ENCODE results near the gene NCBP2L.
A peak's percentile ranks its signal among the peaks of the same experiment; 100 is the strongest.
"Not testable (repeated sequence)": the region's sequence is repeated elsewhere in the genome, so short reads cannot be mapped to it uniquely, and the experiment has no call there.

The NCBP2L gene

GRCh38 chrX:107776649-107777535, 641 bp upstream of the NCBP2L start:
- TF ChIP-seq, protein P1, sequence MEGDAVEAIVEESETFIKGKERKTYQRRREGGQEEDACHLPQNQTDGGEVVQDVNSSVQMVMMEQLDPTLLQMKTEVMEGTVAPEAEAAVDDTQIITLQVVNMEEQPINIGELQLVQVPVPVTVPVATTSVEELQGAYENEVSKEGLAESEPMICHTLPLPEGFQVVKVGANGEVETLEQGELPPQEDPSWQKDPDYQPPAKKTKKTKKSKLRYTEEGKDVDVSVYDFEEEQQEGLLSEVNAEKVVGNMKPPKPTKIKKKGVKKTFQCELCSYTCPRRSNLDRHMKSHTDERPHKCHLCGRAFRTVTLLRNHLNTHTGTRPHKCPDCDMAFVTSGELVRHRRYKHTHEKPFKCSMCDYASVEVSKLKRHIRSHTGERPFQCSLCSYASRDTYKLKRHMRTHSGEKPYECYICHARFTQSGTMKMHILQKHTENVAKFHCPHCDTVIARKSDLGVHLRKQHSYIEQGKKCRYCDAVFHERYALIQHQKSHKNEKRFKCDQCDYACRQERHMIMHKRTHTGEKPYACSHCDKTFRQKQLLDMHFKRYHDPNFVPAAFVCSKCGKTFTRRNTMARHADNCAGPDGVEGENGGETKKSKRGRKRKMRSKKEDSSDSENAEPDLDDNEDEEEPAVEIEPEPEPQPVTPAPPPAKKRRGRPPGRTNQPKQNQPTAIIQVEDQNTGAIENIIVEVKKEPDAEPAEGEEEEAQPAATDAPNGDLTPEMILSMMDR (IDR thresholded peaks at IDR 0.05; ENCODE audit: control insufficient read depth, insufficient read depth, low read depth, low read length, missing control alignments) = peak; percentile 71
- DNase-seq (ENCODE audit: low read depth) = peak; percentile 58

GRCh38 chrX:107780525-107780924, 3.0 kb downstream of the NCBP2L start:
- no peak overlapping the region for H3K4me3 ChIP-seq (ENCODE audit: control insufficient read depth, low read depth, low read length)
- TF ChIP-seq, protein P1 (IDR thresholded peaks at IDR 0.05; ENCODE audit: control insufficient read depth, insufficient read depth, low read depth, low read length, missing control alignments) = no peak

More at GRCh38 chrX:107776649-107777535, 641 bp upstream of the NCBP2L start:
- H3K4me3 ChIP-seq (ENCODE audit: control insufficient read depth, low read depth, low read length) = peak overlapping the region; percentile 48

DNA sequence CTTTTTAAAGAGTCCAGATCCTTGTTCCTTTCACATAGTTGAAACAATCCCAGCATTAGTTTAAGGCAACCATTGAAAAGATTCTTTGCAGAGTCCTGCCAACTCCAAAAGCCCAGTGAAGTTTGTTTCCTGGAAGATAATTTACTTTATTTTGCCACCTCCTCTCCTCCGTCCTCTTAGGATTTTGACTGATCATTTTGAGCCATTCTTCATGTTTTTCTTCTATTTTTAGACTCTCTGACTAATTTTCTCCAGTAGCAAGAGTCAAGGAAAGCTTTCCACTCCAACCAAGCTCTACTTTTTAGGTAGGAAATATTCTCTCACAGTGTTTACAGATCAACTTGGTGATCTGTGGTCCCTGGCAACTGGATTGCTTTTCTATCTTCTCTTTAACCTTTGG, 10.3 kb downstream of the NCBP2L start:
- TF ChIP-seq, protein P1 (IDR thresholded peaks at IDR 0.05; ENCODE audit: control insufficient read depth, insufficient read depth, low read depth, low read length, missing control alignments) = no peak
- no peak overlapping the region for H3K4me3 ChIP-seq (ENCODE audit: control insufficient read depth, low read depth, low read length)
- no peak for DNase-seq (ENCODE audit: low read depth)

More at GRCh38 chrX:107780525-107780924, 3.0 kb downstream of the NCBP2L start:
- no peak for DNase-seq (ENCODE audit: low read depth)

DNA sequence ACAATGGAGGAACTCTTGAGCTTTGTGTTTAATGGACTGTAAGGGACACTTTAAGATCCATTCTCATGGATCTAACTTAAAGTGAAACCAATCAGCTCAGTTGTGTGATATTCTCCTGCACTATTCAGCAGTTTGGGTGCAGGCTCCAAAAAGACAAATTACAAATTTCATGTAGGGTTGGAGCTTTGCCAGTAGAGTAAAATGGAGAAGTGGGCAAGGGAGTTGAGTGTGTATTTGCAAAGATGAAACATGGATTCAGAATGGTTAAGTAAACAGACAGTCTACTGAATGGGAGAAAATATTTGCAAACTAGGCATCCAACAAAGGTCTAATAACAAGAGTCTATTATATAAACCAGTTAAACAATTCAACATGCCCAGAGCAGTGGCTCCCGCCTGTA, 26.9 kb downstream of the NCBP2L start:
- no peak overlapping the region for H3K4me3 ChIP-seq (ENCODE audit: control insufficient read depth, low read depth, low read length)
- no peak for DNase-seq (ENCODE audit: low read depth)
- TF ChIP-seq, protein P1 (IDR thresholded peaks at IDR 0.05; ENCODE audit: control insufficient read depth, insufficient read depth, low read depth, low read length, missing control alignments) = no peak

DNA sequence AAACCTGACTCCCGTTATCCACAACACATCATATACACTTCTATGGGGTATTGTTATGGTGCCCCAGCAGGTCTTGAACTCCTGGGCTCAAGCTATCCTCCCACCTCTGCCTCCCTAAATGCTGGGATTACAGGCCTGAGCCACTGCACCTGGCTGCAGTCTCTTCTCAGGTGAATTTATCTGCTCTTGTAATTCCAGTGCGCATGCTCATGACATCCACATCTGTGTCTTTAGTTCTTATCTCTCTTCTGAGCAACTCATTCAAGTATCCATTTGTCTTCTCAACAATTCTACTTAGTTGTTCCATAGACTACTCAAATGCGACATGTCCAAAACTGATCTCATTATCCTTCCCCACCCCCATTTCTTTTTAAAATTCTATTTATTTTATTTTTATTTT, 27.6 kb downstream of the NCBP2L start:
- TF ChIP-seq, protein P1 (IDR thresholded peaks at IDR 0.05; ENCODE audit: control insufficient read depth, insufficient read depth, low read depth, low read length, missing control alignments) = no peak
- no peak overlapping the region for H3K4me3 ChIP-seq (ENCODE audit: control insufficient read depth, low read depth, low read length)
- DNase-seq (ENCODE audit: low read depth) = no peak

DNA sequence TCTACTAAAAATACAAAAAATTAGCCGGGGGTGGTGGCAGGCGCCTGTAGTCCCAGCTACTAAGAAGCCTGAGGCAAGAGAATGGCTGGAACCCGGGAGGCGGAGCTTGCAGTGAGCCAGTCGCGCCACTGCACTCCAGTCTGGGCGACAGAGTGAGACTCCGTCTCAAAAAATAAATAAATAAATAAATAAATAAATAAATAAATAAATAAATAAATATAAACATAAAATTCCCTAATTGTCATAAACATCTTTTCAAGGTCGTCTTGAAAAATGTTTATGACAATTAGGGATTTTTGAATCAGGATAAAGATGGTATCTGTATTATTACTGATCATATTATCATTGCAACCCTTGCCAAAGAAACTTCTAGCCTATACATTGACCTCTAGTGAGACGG, 32.5 kb downstream of the NCBP2L start:
- DNase-seq (ENCODE audit: low read depth); H3K4me3 ChIP-seq (ENCODE audit: control insufficient read depth, low read depth, low read length): not testable (repeated sequence)

DNA sequence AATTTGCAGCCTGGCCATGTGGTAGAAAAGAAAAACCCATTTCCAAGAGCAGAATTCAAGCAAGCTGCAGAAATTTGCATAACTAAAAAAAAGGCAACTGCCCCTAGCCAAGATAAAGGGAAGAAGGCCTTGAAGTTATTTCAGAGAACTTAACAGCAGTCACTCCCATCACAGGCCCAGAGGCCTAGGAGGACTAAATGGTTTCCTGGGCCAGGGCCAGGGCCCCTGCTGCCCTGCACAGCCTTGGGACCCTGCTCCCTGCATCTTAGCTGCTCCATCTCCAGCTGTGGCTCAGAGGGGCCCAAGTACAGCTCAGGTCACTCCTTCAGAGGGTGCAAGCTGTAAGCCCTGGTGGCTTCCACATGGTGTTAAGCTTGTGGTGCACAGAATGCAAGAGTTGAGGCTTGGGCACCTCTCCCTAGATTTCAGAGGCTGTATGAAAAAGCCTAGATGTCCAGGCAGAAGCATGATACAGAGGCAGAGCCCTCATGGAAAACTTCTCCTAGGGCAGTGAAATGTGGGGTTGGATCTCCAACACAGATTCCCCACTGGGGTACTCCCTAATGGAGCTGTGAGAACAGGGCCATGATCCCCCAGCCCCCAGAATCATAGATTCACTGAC, 41.5 kb downstream of the NCBP2L start:
- no peak for DNase-seq (ENCODE audit: low read depth)
- no peak overlapping the region for H3K4me3 ChIP-seq (ENCODE audit: control insufficient read depth, low read depth, low read length)
- TF ChIP-seq, protein P1 (IDR thresholded peaks at IDR 0.05; ENCODE audit: control insufficient read depth, insufficient read depth, low read depth, low read length, missing control alignments) = no peak
